Bronchial epithelial cell (primary cell): ENCODE results near the gene IL19. TPM values are rescaled to one million over a fixed set of nuclear protein-coding genes. Genes with fewer than 3 reads are reported as not detected.
A peak's percentile ranks its signal among the peaks of the same experiment; 100 is the strongest.

Experiments
- DNase-seq: peaks from one replicate; pipeline ENCODE4 v3.0.0-alpha.2; 2010; ENCODE audit warnings: low read depth
- FAIRE-seq: peaks from 2 replicates; lab custom pipeline; 2011; peaks lifted over from hg19 to GRCh38; lab: Jason Lieb, UNC
- H3K27me3 ChIP-seq: 2 replicates; pipeline ENCODE4 v1.5.1; 2011; ENCODE audit warnings: low read length; ENCODE audit not compliant: control insufficient read depth, insufficient read depth
- H3K36me3 ChIP-seq: 2 replicates; pipeline ENCODE4 v1.5.1; 2011; ENCODE audit warnings: low read length; ENCODE audit not compliant: control insufficient read depth, insufficient read depth
- H3K4me3 ChIP-seq: 2 replicates; pipeline ENCODE4 v1.5.1; 2011; ENCODE audit warnings: mild to moderate bottlenecking, low read depth, low read length, control low read depth
- CTCF ChIP-seq: IDR thresholded peaks from 2 replicates; pipeline ENCODE4 v1.5.1; 2011; ENCODE audit warnings: mild to moderate bottlenecking, moderate library complexity, low read length, control low read depth, inconsistent platforms; ENCODE audit not compliant: insufficient read depth, severe bottlenecking
- total RNA-seq: library from RNA; depleted of rRNA; stranded (reverse); fragments of >200 nt; gene quantifications from 2 replicates; pipeline ENCODE4 v1.2.1, GENCODE V29; 2014

The IL19 gene
- total RNA-seq, 1 donor from 2014 or later = not detected

- Histone ChIP-seq H3K4me3 (no peak overlapping the region), H3K27me3 (peaks cover 10% of the 10 kb centered on the region), H3K36me3 (no peaks in the 10 kb centered on the region)
- no peak for FAIRE-seq
- no peak for TF ChIP-seq CTCF
- peak; percentile 28 for DNase-seq
Measured at GRCh38 chr1:206766251-206766856, 4.2 kb upstream of the IL19 start.

GRCh38 chr1:206768472-206769303, 1.9 kb upstream of the IL19 start:
- FAIRE-seq = no peak
- no peak for DNase-seq
- Histone ChIP-seq H3K36me3 (no peaks in the 10 kb centered on the region), H3K27me3 (peaks cover 13% of the 10 kb centered on the region), H3K4me3 (no peak overlapping the region)
- TF ChIP-seq CTCF = no peak

GRCh38 chr1:206769304-206769731, 1.3 kb upstream of the IL19 start:
- peaks cover 16% of the 10 kb centered on the region for H3K27me3 ChIP-seq
- H3K36me3 ChIP-seq = no peaks in the 10 kb centered on the region
- DNase-seq (no peak), FAIRE-seq (no peak)
- TF ChIP-seq CTCF = no peak
- H3K4me3 ChIP-seq = no peak overlapping the region

GRCh38 chr1:206771338-206771692, 742 bp downstream of the IL19 start:
- FAIRE-seq (no peak), DNase-seq (no peak)
- Histone ChIP-seq H3K27me3 (peaks cover 15% of the 10 kb centered on the region), H3K36me3 (no peaks in the 10 kb centered on the region), H3K4me3 (no peak overlapping the region)
- TF ChIP-seq CTCF = no peak

GRCh38 chr1:206772243-206772937, 1.8 kb downstream of the IL19 start, which contains the start of gene IL10:
Gene IL10 (minus strand): TSS chr1:206772494. CDS start chr1:206772435, 59 bp downstream.
- Histone ChIP-seq H3K36me3 (no peaks in the 10 kb centered on the region), H3K27me3 (peaks cover 13% of the 10 kb centered on the region), H3K4me3 (no peak within 1 kb of the TSS)
- TF ChIP-seq CTCF = no peak
- FAIRE-seq (no peak), DNase-seq (no peak)
